Right lung (tissue), 5 donors: ENCODE results near the gene PIEZO1. TPM values are rescaled to one million over a fixed set of nuclear protein-coding genes. Genes with fewer than 3 reads are reported as not detected.

Experiments used
- DNase-seq, 2 donors: peaks; one replicate each; pipeline ENCODE4 v3.0.0-alpha.2; 2013
- polyA plus RNA-seq, 5 donors: library from polyadenylated mRNA; unstranded; fragments of 120-200 nt; gene quantifications; one replicate each; pipeline versions ENCODE4 v1.2.1 to v1.2.3, GENCODE V29; 2013; ENCODE audit warnings: inconsistent platforms in 1 of 5, low replicate concordance in 1 of 5; ENCODE audit not compliant: insufficient read length in 5 of 5, insufficient read depth in 1 of 5

PIEZO1 gene
- polyA plus RNA-seq, 5 donors: 54.1 to 115 (median 76.2) TPM

- peak; percentile 75 to 83 for DNase-seq
These were observed 14.3 kb downstream of the PIEZO1 start for GRCh38 chr16:88770461-88771293.

GRCh38 chr16:88769617-88770460 is 15.2 kb downstream of the PIEZO1 start:
- DNase-seq: no peak

GRCh38 chr16:88768071-88768783 is 16.8 kb downstream of the PIEZO1 start:
- peak; percentile 83 to 84 for DNase-seq

GRCh38 chr16:88767546-88768070 is 17.4 kb downstream of the PIEZO1 start:
- no peak for DNase-seq

- DNase-seq: no peak
These were observed 18.0 kb downstream of the PIEZO1 start for GRCh38 chr16:88766975-88767374.

GRCh38 chr16:88764913-88765349 is 20.1 kb downstream of the PIEZO1 start:
- peak in 1 of 2 donors; percentile 51 for DNase-seq

- no peak for DNase-seq
These were observed 20.9 kb downstream of the PIEZO1 start for GRCh38 chr16:88764080-88764479.

- DNase-seq: no peak
These were observed 21.4 kb downstream of the PIEZO1 start for GRCh38 chr16:88763502-88764053.

GRCh38 chr16:88762941-88763340 is 22.1 kb downstream of the PIEZO1 start:
- DNase-seq: no peak

- DNase-seq: no peak
These were observed 22.7 kb downstream of the PIEZO1 start for GRCh38 chr16:88762258-88762870.

GRCh38 chr16:88761830-88762229 is 23.2 kb downstream of the PIEZO1 start:
- no peak for DNase-seq

GRCh38 chr16:88761143-88761534 is 23.9 kb downstream of the PIEZO1 start:
- DNase-seq: no peak

- DNase-seq: no peak
These were observed 24.4 kb downstream of the PIEZO1 start for GRCh38 chr16:88760424-88761142.

GRCh38 chr16:88759976-88760350 is 25.1 kb downstream of the PIEZO1 start:
- no peak for DNase-seq

- no peak for DNase-seq
These were observed 25.6 kb downstream of the PIEZO1 start for GRCh38 chr16:88759245-88759975.

GRCh38 chr16:88758944-88759244 is 26.1 kb downstream of the PIEZO1 start:
- no peak for DNase-seq

GRCh38 chr16:88758227-88758943 is 26.6 kb downstream of the PIEZO1 start:
- DNase-seq: no peak

GRCh38 chr16:88755745-88756443 is 29.1 kb downstream of the PIEZO1 start:
- no peak for DNase-seq
